Activated CD4-positive, alpha-beta T cell treated with anti-CD3 and anti-CD28 coated beads for 48 hours (primary cell): Measurements from ENCODE around the gene CLCNKB.
"Not testable (repeated sequence)": the region's sequence is repeated elsewhere in the genome, so short reads cannot be mapped to it uniquely, and the experiment has no call there.

Source experiments
- DNase-seq: peaks from one replicate; pipeline ENCODE4 v3.0.0-alpha.2; 2020

Gene CLCNKB

GRCh38 chr1:16043521-16043920 is at the start of gene CLCNKB:
TSS of gene CLCNKB (plus strand) at chr1:16043782. CDS start at chr1:16044493, 711 bp downstream.
- no peak for DNase-seq

- no peak for DNase-seq
Measured at GRCh38 chr1:15994081-15994480, 49.5 kb upstream of the CLCNKB start.

- DNase-seq, result peak; percentile 68
Measured at GRCh38 chr1:15994590-15995351, 48.8 kb upstream of the CLCNKB start.

GRCh38 chr1:15997076-15997585 is 46.5 kb upstream of the CLCNKB start:
- no peak for DNase-seq

GRCh38 chr1:15997637-15998280 is 45.8 kb upstream of the CLCNKB start:
- no peak for DNase-seq

- no peak for DNase-seq
Measured at GRCh38 chr1:15998929-15999328, 44.7 kb upstream of the CLCNKB start.

- not testable (repeated sequence) for DNase-seq
Measured at GRCh38 chr1:16001274-16001673, 42.3 kb upstream of the CLCNKB start.

- no peak for DNase-seq
Measured at GRCh38 chr1:16005597-16005996, 38.0 kb upstream of the CLCNKB start.

GRCh38 chr1:16006010-16006409 is 37.6 kb upstream of the CLCNKB start:
- DNase-seq, result no peak

- peak; percentile 26 for DNase-seq
Measured at GRCh38 chr1:16006552-16007485, 36.8 kb upstream of the CLCNKB start.

GRCh38 chr1:16007671-16008341 is 35.8 kb upstream of the CLCNKB start:
- no peak for DNase-seq

GRCh38 chr1:16009030-16009460 is 34.5 kb upstream of the CLCNKB start:
- peak; percentile 83 for DNase-seq

- no peak for DNase-seq
Measured at GRCh38 chr1:16009678-16010077, 33.9 kb upstream of the CLCNKB start.

- no peak for DNase-seq
Measured at GRCh38 chr1:16010837-16011236, 32.7 kb upstream of the CLCNKB start.

GRCh38 chr1:16011936-16012589 is 31.5 kb upstream of the CLCNKB start:
- DNase-seq, result no peak

GRCh38 chr1:16012590-16013219 is 30.9 kb upstream of the CLCNKB start:
- peak; percentile 61 for DNase-seq

- peak; percentile 69 for DNase-seq
Measured at GRCh38 chr1:16013220-16013907, 30.2 kb upstream of the CLCNKB start.

- no peak for DNase-seq
Measured at GRCh38 chr1:16013908-16014258, 29.7 kb upstream of the CLCNKB start.

GRCh38 chr1:16014509-16015482 is 28.8 kb upstream of the CLCNKB start:
- DNase-seq, result no peak

GRCh38 chr1:16015491-16015890 is 28.1 kb upstream of the CLCNKB start:
- DNase-seq, result no peak
